NOMO-1 treated with dmso at 0.1 percent for 144 hours (cell line): ENCODE results near the gene TAS2R46.
"Not testable (repeated sequence)": the region's sequence is repeated elsewhere in the genome, so short reads cannot be mapped to it uniquely, and the experiment has no call there.

Experiments used
- DNase-seq: peaks from one replicate; lab custom pipeline; 2025; ENCODE audit not compliant: unreplicated experiment; lab: John Stamatoyannopoulos, UW

TAS2R46 gene

GRCh38 chr12:11062194-11062593 is at the start of gene TAS2R46:
TAS2R46 (minus strand) TSS chr12:11062294; CDS start chr12:11062294, 0 bp downstream.
- DNase-seq, result not testable (repeated sequence)

GRCh38 chr12:11111213-11111612 is 49.1 kb upstream of the TAS2R46 start:
- DNase-seq, result not testable (repeated sequence)

GRCh38 chr12:11108862-11109261 is 46.8 kb upstream of the TAS2R46 start:
- no peak for DNase-seq

GRCh38 chr12:11107719-11108118 is 45.6 kb upstream of the TAS2R46 start:
- DNase-seq, result no peak

- DNase-seq, result no peak
Observed at GRCh38 chr12:11106288-11106687, 44.2 kb upstream of the TAS2R46 start.

GRCh38 chr12:11105546-11105945 is 43.5 kb upstream of the TAS2R46 start:
- no peak for DNase-seq

- not testable (repeated sequence) for DNase-seq
Observed at GRCh38 chr12:11094910-11095309, 32.8 kb upstream of the TAS2R46 start.

GRCh38 chr12:11092128-11092527 is 30.0 kb upstream of the TAS2R46 start, which contains the start of gene TAS2R43:
TAS2R43 (minus strand) TSS chr12:11092313; CDS start chr12:11092229, 84 bp downstream.
- no peak for DNase-seq

- DNase-seq, result no peak
Observed at GRCh38 chr12:11089246-11089645, 27.2 kb upstream of the TAS2R46 start.

- no peak for DNase-seq
Observed at GRCh38 chr12:11085419-11085818, 23.3 kb upstream of the TAS2R46 start.

GRCh38 chr12:11081987-11082386 is 19.9 kb upstream of the TAS2R46 start:
- no peak for DNase-seq

GRCh38 chr12:11078246-11078645 is 16.2 kb upstream of the TAS2R46 start:
- DNase-seq, result no peak

- no peak for DNase-seq
Observed at GRCh38 chr12:11075642-11076041, 13.5 kb upstream of the TAS2R46 start.

GRCh38 chr12:11071414-11071813 is 9.3 kb upstream of the TAS2R46 start:
- no peak for DNase-seq

- DNase-seq, result no peak
Observed at GRCh38 chr12:11070999-11071398, 8.9 kb upstream of the TAS2R46 start.

- no peak for DNase-seq
Observed at GRCh38 chr12:11069854-11070365, 7.8 kb upstream of the TAS2R46 start.

- DNase-seq, result no peak
Observed at GRCh38 chr12:11067514-11067913, 5.4 kb upstream of the TAS2R46 start.

GRCh38 chr12:11059784-11060183 is 2.3 kb downstream of the TAS2R46 start:
- DNase-seq, result no peak

- DNase-seq, result no peak
Observed at GRCh38 chr12:11059041-11059440, 3.1 kb downstream of the TAS2R46 start.

GRCh38 chr12:11055306-11055705 is 6.8 kb downstream of the TAS2R46 start:
- DNase-seq, result no peak

- DNase-seq, result not testable (repeated sequence)
Observed at GRCh38 chr12:11049806-11050531, 12.1 kb downstream of the TAS2R46 start.

GRCh38 chr12:11041366-11041765 is 20.7 kb downstream of the TAS2R46 start:
- DNase-seq, result not testable (repeated sequence)

- no peak for DNase-seq
Observed at GRCh38 chr12:11040162-11040561, 21.9 kb downstream of the TAS2R46 start.
